Pancreas (tissue), 10 donors: Measurements from ENCODE around the gene CACNA2D3. TPM values are rescaled to one million over a fixed set of nuclear protein-coding genes. Genes with fewer than 3 reads are reported as not detected.
"Not testable (repeated sequence)": the region's sequence is repeated elsewhere in the genome, so short reads cannot be mapped to it uniquely, and the experiment has no call there.

Experiments used
- ATAC-seq, 4 donors: fragments of 200-7000 bp; cut with Tn5 transposase; one replicate each; pipeline versions ENCODE4 v1.8.0 to v1.9.1; 2020; ENCODE audit warnings: mild to moderate bottlenecking in 4 of 4, moderate library complexity in 4 of 4
- DNase-seq, 6 donors: peaks; one replicate each; pipeline ENCODE4 v3.0.0-alpha.2; 2020
- FAIRE-seq: peaks from 2 replicates; lab custom pipeline; 2012; peaks lifted over from hg19 to GRCh38; lab: Jason Lieb, UNC
- H3K27ac ChIP-seq, 4 donors: fragments of 200-600 bp; sonication (generic); 1 replicate in 3 of 4; 2 replicates in 1 of 4; pipeline versions ENCODE4 v1.5.0 to v1.8.0; 2020
- H3K27me3 ChIP-seq, 4 donors: fragments of 200-600 bp; one replicate each; pipeline ENCODE4 v1.8.0; 2021
- H3K36me3 ChIP-seq, 3 donors: fragments of 200-600 bp; sonication (generic) in 1 of 3; one replicate each; pipeline versions ENCODE4 v1.5.0 to v1.8.0; 2020 to 2021
- H3K4me1 ChIP-seq, 3 donors: fragments of 200-600 bp; one replicate each; pipeline ENCODE4 v1.8.0; 2021
- H3K4me3 ChIP-seq, 4 donors: fragments of 200-600 bp; sonication (generic) in 2 of 4; one replicate each; pipeline versions ENCODE4 v1.5.0 to v1.8.0; 2020 to 2021
- H3K9me3 ChIP-seq, 4 donors: fragments of 200-600 bp; one replicate each; pipeline ENCODE4 v1.8.0; 2021
- CTCF ChIP-seq, 4 donors: fragments of 200-600 bp; sonication (generic) in 3 of 4; IDR thresholded peaks; one replicate each; pipeline versions ENCODE4 v1.5.0 to v1.8.0; 2021; ENCODE audit warnings: antibody characterized with exemption in 4 of 4
- WGBS, 2 donors: extraction: QIAGEN DNeasy Blood & Tissue Kit; methylation state at CpG; one replicate each; pipeline ENCODE4 v1.1.7; 2013; 5-methylcytosine and 5-hydroxymethylcytosine counted together
- intact Hi-C, 3 donors: fragments of 100-400 bp; cut with DNase I; formaldehyde crosslinking; loops; one replicate each; pipeline versions ENCODE4 v1.11.1 to v1.14.2; 2022
- polyA plus RNA-seq, 2 donors: library from polyadenylated mRNA; stranded (reverse); fragments of 200-250 nt; gene quantifications; one replicate each; pipeline ENCODE4 v1.2.3, GENCODE V29; 2013
- total RNA-seq, 6 donors: library from RNA; stranded (reverse); fragmentation: NEBNext Ultra II Directional in 4 of 6; extraction: Animal tissue kit (Norgen Biotek cat#: 25700) in 4 of 6; gene quantifications; one replicate each; pipeline versions ENCODE4 v1.2.1 to v1.2.4, GENCODE V29; 2021 to 2023
- donor health status: healthy with polysubstance abuse.
- donor health status: DM: no; HTN: no; CAD: no; lungs with moderate emphysema.
- donor health status: DM: no; HTN: no; CAD: no.
- donor health status: control.
- donor health status: control.
- donor health status: Bipolar disorder and iron deficiency.
- donor health status: DM: yes; HTN: yes; CAD: no.
- donor health status: DM: no; HTN: no; CAD: no.
- donor health status: DM: no; HTN: no; CAD: no.
- donor health status: DM: yes; HTN: yes; CAD: no.

CACNA2D3 gene
- total and polyA plus RNA-seq, 8 donors = 0.19 to 0.75 (median 0.37) TPM; not detected in 2

- ATAC-seq = no peak
- Histone ChIP-seq H3K36me3 (no peaks in the 10 kb centered on the region), H3K4me1 (no peaks in the 10 kb centered on the region), H3K27ac (no peak overlapping the region), H3K9me3 (no peaks in the 10 kb centered on the region), H3K4me3 (no peak overlapping the region), H3K27me3 (no peaks in the 10 kb centered on the region)
- FAIRE-seq = no peak
- intact Hi-C loops = no loop called here
- 40 to 49% methylated on average over 11 of the region's 11 CpGs for WGBS, 2 donors
- no peak for TF ChIP-seq CTCF (IDR thresholded peaks at IDR 0.05)
- DNase-seq = no peak
Measured at GRCh38 chr3:54443561-54444161, 321.3 kb downstream of the CACNA2D3 start.

- no peak overlapping the region for H3K27ac ChIP-seq
- 85 to 95% methylated on average over 1 of the region's 1 CpG for WGBS, 2 donors
- intact Hi-C loops = no loop called here
- H3K36me3 ChIP-seq = no peaks in the 10 kb centered on the region
- DNase-seq (no peak), ATAC-seq (no peak), FAIRE-seq (no peak)
- H3K27me3 ChIP-seq = no peaks in the 10 kb centered on the region
- no peaks in the 10 kb centered on the region for H3K9me3 ChIP-seq
- H3K4me1 ChIP-seq = no peaks in the 10 kb centered on the region
- TF ChIP-seq CTCF (IDR thresholded peaks at IDR 0.05) = no peak
- H3K4me3 ChIP-seq = no peak overlapping the region
Measured at GRCh38 chr3:54445630-54446029, 323.3 kb downstream of the CACNA2D3 start.

- DNase-seq = no peak
- WGBS, 2 donors = 51 to 54% methylated on average over 2 of the region's 2 CpGs
- no peak for ATAC-seq
- no peak overlapping the region for H3K4me3 ChIP-seq
- H3K4me1 ChIP-seq = no peaks in the 10 kb centered on the region
- no peak overlapping the region for H3K27ac ChIP-seq
- no peaks in the 10 kb centered on the region for H3K36me3 ChIP-seq
- no peaks in the 10 kb centered on the region for H3K9me3 ChIP-seq
- H3K27me3 ChIP-seq = no peaks in the 10 kb centered on the region
- no peak for TF ChIP-seq CTCF (IDR thresholded peaks at IDR 0.05)
- no peak for FAIRE-seq
- intact Hi-C loops = no loop called here
Measured at GRCh38 chr3:54447427-54447826, 325.1 kb downstream of the CACNA2D3 start.

GRCh38 chr3:54454806-54455205 is 332.5 kb downstream of the CACNA2D3 start:
- FAIRE-seq (no peak), DNase-seq (no peak), ATAC-seq (no peak)
- Histone ChIP-seq H3K27me3 (no peaks in the 10 kb centered on the region), H3K36me3 (no peaks in the 10 kb centered on the region), H3K27ac (no peak overlapping the region), H3K4me3 (no peak overlapping the region), H3K9me3 (no peaks in the 10 kb centered on the region), H3K4me1 (no peaks in the 10 kb centered on the region)
- intact Hi-C loops = no loop called here
- WGBS, 2 donors = 81 to 91% methylated on average over 3 of the region's 3 CpGs
- no peak for TF ChIP-seq CTCF (IDR thresholded peaks at IDR 0.05)

- H3K27me3 ChIP-seq = no peaks in the 10 kb centered on the region
- H3K27ac ChIP-seq = no peak overlapping the region
- H3K4me1 ChIP-seq = no peaks in the 10 kb centered on the region
- no peaks in the 10 kb centered on the region for H3K36me3 ChIP-seq
- H3K9me3 ChIP-seq = no peaks in the 10 kb centered on the region
- no peak for FAIRE-seq
- 47 to 58% methylated on average over 2 of the region's 2 CpGs for WGBS, 2 donors
- no peak for TF ChIP-seq CTCF (IDR thresholded peaks at IDR 0.05)
- H3K4me3 ChIP-seq = no peak overlapping the region
- no peak for ATAC-seq
- intact Hi-C loops = no loop called here
- no peak for DNase-seq
Measured at GRCh38 chr3:54458357-54458756, 336.0 kb downstream of the CACNA2D3 start.

GRCh38 chr3:54464554-54464953 is 342.2 kb downstream of the CACNA2D3 start:
- 88 to 92% methylated on average over 23 of the region's 23 CpGs for WGBS, 2 donors
- H3K27me3 ChIP-seq, DNase-seq, FAIRE-seq, intact Hi-C loops, H3K27ac ChIP-seq, ATAC-seq, H3K4me3 ChIP-seq, H3K4me1 ChIP-seq, H3K9me3 ChIP-seq, H3K36me3 ChIP-seq: not testable (repeated sequence)
